BE2C (cell line): ENCODE data around the gene TMEM269.
A peak's percentile ranks its signal among the peaks of the same experiment; 100 is the strongest.

ENCODE experiments used
- DNase-seq: peaks from one replicate; pipeline ENCODE4 v3.0.0-alpha.2; 2020
- H3K27me3 ChIP-seq: fragments of 250-450 bp; sonication (Bioruptor Pico); 2 replicates; pipeline ENCODE4 v1.5.1; 2020; ENCODE audit warnings: mild to moderate bottlenecking
- H3K36me3 ChIP-seq: fragments of 250-450 bp; sonication (Bioruptor Pico); 2 replicates; pipeline ENCODE4 v1.5.1; 2020; ENCODE audit warnings: mild to moderate bottlenecking
- H3K4me1 ChIP-seq: fragments of 250-450 bp; sonication (Bioruptor Pico); 2 replicates; pipeline ENCODE4 v1.5.1; 2020
- H3K4me3 ChIP-seq: 2 replicates; pipeline ENCODE4 v1.5.1; 2011; ENCODE audit warnings: low read depth, low read length
- H3K9me3 ChIP-seq: fragments of 250-450 bp; sonication (Bioruptor Pico); 2 replicates; pipeline ENCODE4 v1.5.1; 2020
- TF ChIP-seq, protein P1 (sequence below): IDR thresholded peaks from 2 replicates; pipeline ENCODE4 v1.5.1; 2012; ENCODE audit warnings: mild to moderate bottlenecking, low read depth, low read length

The TMEM269 gene

DNA sequence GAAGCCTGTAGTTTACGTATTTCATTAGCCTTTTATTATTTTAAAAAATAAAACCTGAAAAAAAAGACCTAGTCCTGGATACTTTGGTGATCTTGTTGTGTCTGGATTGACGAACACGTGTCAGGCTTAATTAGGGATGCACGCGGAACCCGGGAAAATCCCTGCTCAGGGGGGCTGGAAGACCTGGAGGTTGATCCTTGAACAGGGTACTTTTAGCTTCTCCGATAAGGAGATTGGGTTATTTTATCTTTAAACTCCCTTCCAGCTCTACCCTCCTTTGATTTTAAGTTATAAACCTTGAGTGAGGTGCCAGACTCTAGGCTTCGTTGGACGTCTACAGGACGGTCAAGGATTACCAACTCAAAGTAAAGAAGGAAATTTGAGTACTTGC lies 61.1 kb downstream of the TMEM269 start:
- Histone ChIP-seq H3K9me3 (no peaks in the 10 kb centered on the region), H3K36me3 (no peaks in the 10 kb centered on the region; the same call in 1 of the 2 replicates), H3K4me3 (peak overlapping the region; percentile 84), H3K4me1 (no peaks in the 10 kb centered on the region), H3K27me3 (no peaks in the 10 kb centered on the region)
- DNase-seq = no peak
- TF ChIP-seq, protein P1, sequence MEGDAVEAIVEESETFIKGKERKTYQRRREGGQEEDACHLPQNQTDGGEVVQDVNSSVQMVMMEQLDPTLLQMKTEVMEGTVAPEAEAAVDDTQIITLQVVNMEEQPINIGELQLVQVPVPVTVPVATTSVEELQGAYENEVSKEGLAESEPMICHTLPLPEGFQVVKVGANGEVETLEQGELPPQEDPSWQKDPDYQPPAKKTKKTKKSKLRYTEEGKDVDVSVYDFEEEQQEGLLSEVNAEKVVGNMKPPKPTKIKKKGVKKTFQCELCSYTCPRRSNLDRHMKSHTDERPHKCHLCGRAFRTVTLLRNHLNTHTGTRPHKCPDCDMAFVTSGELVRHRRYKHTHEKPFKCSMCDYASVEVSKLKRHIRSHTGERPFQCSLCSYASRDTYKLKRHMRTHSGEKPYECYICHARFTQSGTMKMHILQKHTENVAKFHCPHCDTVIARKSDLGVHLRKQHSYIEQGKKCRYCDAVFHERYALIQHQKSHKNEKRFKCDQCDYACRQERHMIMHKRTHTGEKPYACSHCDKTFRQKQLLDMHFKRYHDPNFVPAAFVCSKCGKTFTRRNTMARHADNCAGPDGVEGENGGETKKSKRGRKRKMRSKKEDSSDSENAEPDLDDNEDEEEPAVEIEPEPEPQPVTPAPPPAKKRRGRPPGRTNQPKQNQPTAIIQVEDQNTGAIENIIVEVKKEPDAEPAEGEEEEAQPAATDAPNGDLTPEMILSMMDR = no peak

DNA sequence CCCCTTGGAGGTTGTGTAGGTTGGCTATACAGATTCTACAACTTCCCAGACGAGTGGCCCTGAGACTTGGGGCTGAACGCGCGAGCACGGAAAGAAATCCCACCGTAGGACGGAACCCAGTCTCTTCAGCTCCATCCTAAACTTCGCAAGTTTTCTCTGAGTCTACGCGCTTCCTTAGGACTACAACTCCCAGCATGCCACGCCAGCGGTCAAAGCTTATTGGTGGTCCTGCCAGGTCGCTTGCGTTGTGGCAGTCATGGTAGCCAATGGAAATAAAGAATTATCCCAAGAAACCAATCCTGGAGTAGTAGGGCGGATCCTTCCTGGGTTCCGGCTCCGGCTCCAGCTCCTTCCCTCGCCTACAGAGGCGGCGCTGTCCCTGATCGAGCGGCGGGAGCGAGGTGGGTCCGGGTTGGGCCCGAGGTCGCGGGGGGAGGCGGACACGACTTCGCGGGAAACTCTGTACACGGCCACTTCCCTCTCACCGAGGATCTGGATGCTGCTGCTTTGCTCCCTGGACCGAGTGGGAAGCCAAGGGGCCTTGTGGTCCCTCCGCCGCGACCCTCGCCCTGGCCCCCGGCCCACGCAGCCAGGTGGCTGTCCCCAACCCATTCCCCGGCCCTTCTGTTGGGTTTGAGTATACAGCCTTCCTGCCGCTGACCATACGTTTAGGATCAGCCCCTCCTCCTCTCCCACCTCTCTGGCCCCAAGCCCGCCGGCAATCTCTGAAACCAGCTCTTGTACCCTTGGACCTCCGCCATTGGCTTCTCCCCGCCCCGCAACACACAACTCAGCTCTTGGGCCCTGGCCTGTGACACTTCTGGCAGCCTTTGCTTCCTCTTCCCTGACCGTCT lies 61.7 kb downstream of the TMEM269 start, which contains the start of gene ZNF691:
TSS of gene ZNF691 (plus strand) at position 357 of the 854 bp plus-strand sequence. CDS start 3,046 bp downstream, outside the sequence.
- Histone ChIP-seq H3K4me1 (no peaks in the 10 kb centered on the region), H3K4me3 (peak within 1 kb of the TSS; percentile 84), H3K27me3 (no peaks in the 10 kb centered on the region), H3K9me3 (no peaks in the 10 kb centered on the region), H3K36me3 (no peaks in the 10 kb centered on the region; the same call in 1 of the 2 replicates)
- TF ChIP-seq, protein P1 = peak; percentile 38
- DNase-seq = peak; percentile 85

DNA sequence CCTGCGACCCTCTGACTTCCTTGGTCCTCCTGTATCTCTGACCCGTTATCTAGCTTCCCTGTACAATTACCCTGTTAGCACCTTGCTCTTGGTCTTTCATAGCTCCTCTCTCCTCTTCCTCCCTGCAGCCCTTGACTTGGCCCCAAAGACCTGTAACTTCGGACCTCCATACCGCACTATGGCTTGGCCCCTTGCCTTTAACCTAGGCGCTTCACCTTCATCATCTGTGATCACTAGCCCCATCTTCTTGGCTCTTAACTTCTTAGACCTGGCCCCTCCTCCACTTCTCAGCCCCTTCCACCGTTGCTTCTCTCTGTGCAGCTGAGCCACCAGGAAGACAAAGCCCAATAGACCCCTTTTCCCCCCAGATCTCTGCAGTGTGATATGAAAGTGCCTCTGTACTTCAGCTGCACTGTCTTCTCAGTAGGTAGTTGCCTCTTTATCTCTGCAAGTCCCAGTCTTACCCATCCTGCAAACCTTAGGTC lies 62.4 kb downstream of the TMEM269 start:
- no peak for DNase-seq
- Histone ChIP-seq H3K4me1 (no peaks in the 10 kb centered on the region), H3K27me3 (no peaks in the 10 kb centered on the region), H3K36me3 (no peaks in the 10 kb centered on the region; the same call in 1 of the 2 replicates), H3K4me3 (peak overlapping the region; percentile 84), H3K9me3 (no peaks in the 10 kb centered on the region)
- TF ChIP-seq, protein P1 = no peak

DNA sequence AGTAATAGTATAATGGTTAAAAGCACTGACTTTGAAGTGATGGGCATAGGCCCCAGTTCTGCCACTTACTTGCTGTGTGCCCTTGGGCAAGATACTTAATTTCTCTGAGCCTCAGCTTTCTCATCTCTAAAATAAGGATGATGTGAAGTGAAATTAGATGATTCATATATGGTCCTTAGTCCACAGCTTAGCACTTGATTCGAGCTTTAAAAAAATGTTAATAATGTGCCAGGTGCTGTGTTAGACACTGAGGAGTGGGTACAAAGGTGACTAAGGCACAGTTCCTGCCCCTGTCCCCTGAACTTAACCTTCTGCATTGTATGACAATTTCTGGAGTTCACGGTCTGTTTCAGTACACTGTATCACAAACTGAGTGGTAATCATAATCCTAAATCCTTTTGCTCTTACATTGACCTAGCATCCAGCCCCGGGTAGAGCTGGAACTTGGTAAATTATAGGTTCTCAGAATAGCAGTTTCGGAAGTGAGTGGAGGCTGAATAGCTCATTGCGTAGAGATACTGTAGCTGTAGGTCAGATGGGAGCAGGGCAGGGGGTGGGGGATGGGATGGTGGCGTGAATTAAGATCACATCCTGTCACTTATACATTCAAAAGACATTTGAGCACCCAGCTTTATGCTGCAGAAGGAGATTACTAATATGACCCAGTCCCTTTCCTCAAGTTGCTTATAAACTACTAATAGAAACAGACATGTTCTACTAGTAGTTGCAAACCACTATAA lies 63.1 kb downstream of the TMEM269 start:
- Histone ChIP-seq H3K4me1 (no peaks in the 10 kb centered on the region), H3K27me3 (no peaks in the 10 kb centered on the region), H3K4me3 (peak overlapping the region; percentile 84), H3K36me3 (no peaks in the 10 kb centered on the region; the same call in 1 of the 2 replicates), H3K9me3 (no peaks in the 10 kb centered on the region)
- TF ChIP-seq, protein P1 = no peak
- DNase-seq = no peak

DNA sequence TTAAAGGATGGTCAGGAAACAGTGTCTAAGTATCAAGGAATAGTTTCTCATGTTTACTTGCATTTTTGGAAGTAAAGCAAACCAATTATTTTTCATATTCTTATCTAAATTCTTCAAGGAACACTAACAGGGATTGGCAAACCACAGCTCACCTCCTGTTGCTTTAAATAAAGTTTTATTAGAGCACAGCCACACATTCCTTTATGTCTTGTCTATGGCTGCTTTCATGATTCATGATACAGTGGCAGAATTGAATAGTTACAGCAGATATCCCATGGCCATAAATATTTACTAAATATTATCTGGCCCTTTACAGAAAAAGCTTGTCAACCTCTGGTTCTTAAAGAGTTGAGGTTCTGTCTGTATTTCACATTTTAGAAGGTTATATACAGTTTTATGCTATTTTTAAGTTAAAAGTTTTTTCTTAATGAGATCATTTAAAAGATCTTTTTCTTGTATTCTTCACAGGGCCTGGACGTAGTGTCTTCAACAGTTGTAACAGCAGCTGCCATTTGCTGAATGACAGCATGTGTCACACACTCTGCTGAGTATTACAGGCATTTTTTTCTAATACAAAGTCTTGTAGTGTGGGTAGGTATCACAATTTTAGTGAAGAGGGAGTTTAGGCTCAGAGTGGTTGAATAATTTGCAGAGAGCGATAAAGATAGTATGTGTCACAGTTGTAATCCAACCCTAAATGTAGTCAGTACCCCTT lies 64.2 kb downstream of the TMEM269 start:
- TF ChIP-seq, protein P1 = no peak
- Histone ChIP-seq H3K27me3 (no peaks in the 10 kb centered on the region), H3K4me3 (no peak overlapping the region), H3K4me1 (no peaks in the 10 kb centered on the region), H3K36me3 (no peaks in the 10 kb centered on the region; the same call in 1 of the 2 replicates), H3K9me3 (no peaks in the 10 kb centered on the region)
- DNase-seq = no peak
